Measurements from ENCODE around the gene OR51S1.
"Not testable (repeated sequence)": the region's sequence is repeated elsewhere in the genome, so short reads cannot be mapped to it uniquely, and the experiment has no call there.

Gene OR51S1, protein sequence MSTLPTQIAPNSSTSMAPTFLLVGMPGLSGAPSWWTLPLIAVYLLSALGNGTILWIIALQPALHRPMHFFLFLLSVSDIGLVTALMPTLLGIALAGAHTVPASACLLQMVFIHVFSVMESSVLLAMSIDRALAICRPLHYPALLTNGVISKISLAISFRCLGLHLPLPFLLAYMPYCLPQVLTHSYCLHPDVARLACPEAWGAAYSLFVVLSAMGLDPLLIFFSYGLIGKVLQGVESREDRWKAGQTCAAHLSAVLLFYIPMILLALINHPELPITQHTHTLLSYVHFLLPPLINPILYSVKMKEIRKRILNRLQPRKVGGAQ

DNA sequence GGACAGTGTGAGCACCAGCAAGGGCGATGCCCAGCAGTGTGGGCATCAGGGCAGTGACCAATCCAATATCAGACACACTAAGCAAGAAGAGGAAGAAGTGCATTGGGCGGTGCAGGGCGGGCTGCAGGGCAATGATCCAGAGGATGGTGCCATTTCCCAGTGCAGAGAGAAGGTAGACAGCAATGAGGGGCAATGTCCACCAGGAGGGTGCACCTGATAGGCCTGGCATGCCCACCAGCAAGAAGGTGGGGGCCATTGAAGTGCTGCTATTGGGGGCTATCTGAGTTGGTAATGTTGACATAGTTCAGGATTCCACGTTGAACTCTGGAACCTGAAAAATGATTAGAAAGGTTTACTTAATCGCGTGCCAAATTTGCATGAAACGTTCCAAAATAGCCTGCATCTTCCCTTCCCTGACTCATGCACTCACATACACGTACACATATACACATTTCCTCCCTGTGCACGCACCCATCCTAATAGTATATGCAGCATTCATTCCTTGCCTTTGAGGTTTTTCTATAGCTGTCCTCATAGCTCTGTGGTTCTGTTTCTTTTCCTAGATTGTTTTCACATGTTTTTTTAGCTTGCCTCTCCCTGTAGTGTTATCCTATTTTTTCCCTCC is at the start of gene OR51S1:
OR51S1 (minus strand) TSS at position 301 of the 625 bp plus-strand sequence; CDS start at position 301, 0 bp downstream.
- DNase-seq (ENCODE audit: low read depth in 2 of 2), result no peak

DNA sequence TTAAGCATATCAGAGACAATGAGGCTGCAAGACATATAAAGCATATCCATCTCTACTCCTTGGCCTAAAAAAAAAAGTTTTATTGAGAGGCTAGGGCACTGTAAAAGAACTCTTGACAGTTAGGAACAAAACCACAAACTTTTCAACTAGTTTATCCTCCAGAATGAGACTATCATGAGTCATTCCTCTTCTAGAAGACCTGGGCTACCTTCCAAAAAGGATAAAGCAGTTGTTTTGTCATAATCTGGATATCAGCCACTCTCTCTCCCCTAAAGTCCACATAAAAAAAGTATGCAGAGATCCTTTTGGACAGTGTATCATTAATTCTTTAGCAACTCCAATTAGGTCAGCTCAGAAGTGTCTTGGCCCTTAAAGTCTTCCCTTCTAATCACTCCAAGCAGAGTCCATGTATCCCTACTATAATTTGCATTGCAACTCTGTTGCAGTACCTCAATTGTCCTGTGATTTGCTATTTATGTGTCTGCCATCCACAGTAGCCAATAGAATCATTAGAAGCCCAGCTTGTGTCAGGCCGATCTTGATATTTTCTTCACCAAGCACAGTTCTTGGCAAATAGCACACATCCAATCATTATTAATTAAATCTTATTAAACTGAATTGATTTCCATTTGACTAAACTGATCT is 43.1 kb upstream of the OR51S1 start:
- DNase-seq (ENCODE audit: low read depth in 2 of 2), result no peak

DNA sequence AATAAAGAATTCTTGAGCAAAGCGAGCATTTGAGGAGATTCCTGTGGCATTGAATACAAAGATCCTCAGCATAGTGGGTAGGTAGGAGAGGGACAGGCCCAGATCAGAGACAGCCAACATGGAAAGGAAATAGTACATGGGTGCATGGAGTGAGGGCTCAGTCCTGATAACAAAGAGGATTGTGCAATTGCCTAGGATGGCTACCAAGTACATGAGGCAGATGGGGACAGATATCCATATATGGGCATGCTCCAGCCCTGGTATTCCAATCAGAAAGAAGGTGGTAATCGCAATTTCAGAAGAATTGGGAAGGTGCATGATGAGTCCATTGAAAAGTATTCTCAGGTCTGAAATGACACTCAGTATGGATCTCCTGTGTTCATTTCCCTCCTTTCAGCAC is 41.3 kb upstream of the OR51S1 start:
- no peak for DNase-seq (ENCODE audit: low read depth in 2 of 2)

DNA sequence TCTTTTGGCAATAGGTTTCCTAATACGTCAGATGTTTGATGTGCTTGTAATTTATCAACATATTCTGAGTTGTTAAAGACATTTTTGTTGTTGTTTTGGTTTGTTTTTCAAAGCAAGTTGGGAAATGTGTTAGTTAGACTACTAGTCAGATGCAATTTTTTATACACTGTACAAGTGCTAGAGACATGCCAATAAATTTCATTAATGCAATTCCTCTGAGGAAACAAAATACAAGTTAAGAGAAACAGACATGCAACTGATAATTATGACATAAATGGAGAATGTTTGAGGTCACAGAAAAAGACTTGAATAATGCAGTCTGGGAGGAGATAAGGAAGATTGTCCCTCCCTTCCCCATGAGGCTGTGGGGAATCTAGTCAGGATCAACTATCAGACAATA is 38.6 kb upstream of the OR51S1 start:
- no peak for DNase-seq (ENCODE audit: low read depth in 2 of 2)

DNA sequence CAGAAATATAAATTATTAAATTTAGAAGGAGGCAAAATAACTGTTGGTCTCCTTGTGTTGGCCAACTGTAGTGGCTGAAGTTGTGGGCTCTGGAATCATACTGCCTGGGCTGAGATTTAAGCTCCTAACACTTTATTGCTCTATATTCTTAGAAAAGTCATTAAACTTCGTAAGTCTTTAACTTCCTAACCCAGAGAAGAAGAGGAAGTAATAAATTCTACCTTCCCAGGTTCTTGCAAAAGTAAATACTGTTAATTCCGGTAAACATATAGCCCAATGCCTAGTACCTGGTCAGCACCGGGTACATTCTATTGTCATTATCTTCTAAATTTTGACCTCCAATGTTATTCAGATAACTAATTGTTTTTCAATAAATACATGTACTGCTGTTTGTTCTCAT is 37.2 kb upstream of the OR51S1 start:
- DNase-seq (ENCODE audit: low read depth in 2 of 2), result no peak

DNA sequence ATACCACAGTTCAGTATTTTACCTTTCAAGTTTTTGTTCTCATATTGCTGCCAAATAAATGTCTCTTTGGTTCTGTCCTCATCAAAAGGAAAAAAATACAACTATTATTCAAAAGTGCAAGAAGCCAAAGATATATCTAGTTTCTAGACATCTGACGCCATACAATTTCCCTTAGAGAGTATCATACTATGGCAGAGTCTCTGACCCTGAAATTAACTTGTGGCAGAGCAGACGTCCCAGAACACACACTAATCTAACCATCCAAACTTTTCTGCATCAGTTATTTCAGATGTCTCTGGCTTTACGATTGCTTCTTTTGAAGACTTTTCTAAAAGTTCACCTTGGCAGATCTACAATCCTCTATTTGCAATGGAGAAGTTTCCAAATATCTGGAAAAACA is 35.4 kb upstream of the OR51S1 start:
- no peak for DNase-seq (ENCODE audit: low read depth in 2 of 2)

DNA sequence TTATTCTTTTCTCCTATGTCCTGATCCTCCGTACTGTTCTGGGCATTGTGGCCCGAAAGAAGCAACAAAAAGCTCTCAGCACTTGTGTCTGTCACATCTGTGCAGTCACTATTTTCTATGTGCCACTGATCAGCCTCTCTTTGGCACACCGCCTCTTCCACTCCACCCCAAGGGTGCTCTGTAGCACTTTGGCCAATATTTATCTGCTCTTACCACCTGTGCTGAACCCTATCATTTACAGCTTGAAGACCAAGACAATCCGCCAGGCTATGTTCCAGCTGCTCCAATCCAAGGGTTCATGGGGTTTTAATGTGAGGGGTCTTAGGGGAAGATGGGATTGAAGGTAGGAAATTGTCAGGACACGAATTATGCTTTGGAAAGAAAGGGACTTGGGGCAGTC is 33.5 kb upstream of the OR51S1 start:
- DNase-seq (ENCODE audit: low read depth in 2 of 2), result no peak

DNA sequence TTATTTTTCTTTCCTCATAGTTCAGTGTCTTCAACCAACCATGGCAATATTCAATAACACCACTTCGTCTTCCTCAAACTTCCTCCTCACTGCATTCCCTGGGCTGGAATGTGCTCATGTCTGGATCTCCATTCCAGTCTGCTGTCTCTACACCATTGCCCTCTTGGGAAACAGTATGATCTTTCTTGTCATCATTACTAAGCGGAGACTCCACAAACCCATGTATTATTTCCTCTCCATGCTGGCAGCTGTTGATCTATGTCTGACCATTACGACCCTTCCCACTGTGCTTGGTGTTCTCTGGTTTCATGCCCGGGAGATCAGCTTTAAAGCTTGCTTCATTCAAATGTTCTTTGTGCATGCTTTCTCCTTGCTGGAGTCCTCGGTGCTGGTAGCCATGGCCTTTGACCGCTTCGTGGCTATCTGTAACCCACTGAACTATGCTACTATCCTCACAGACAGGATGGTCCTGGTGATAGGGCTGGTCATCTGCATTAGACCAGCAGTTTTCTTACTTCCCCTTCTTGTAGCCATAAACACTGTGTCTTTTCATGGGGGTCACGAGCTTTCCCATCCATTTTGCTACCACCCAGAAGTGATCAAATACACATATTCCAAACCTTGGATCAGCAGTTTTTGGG is 33.0 kb upstream of the OR51S1 start, which contains the start of gene OR51T1:
OR51T1 (plus strand) TSS at position 41 of the 641 bp plus-strand sequence; CDS start at position 41, 0 bp downstream.
- DNase-seq (ENCODE audit: low read depth in 2 of 2), result no peak

DNA sequence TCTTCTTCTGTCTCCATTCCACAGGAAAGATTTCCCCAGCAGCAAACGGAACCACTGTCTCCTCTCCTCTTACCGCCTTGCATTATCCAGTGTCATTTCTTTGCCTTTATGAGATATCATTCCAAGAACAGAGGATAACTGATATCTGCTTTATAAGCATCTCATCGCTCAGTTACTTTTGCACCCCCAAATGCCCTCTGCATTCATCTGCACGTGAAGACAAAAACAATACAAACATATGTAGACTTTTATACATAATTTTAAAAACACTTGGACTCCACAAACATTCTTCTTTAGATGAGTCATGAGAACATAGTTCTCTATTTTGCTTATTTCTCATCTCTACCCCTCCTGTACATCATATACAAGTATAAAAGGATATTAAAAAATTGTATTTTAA is 32.2 kb upstream of the OR51S1 start:
- DNase-seq (ENCODE audit: low read depth in 2 of 2), result no peak

DNA sequence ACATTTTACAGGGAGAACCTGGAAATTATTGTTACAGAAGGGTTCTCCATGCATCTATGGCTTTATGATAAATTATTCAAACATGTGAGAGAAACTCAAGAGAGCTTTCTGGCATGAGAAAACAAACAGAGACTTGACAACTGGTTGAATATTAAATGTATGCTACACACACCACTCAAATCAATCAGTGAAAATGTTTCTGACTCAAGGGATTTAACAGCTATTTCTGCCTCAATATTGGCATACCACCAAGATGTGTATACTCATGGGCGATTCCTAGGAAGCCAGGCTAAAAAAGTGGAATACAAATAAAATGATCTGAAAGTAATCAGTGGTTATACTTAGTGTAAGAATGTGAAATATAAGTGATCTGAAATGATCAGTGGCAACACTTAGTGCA is 16.8 kb upstream of the OR51S1 start:
- no peak for DNase-seq (ENCODE audit: low read depth in 2 of 2)

DNA sequence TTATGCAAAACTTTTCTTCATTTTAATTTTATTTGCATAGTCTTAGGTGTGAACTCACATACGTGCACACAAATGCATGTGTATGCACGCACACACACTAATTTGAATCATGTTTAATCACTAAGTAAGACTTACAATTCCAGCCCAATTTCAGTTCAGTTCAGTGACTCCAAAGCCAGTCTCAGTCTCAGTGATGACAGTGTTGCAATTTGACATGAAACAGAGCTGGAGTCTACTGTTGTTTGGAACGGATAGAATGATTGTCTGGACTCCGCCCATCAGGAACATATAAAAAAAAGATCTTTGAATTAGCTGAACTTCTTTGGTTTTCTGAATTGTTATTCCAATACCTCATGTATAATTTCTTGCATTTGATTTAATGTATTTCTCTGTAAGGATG is 14.9 kb upstream of the OR51S1 start:
- no peak for DNase-seq (ENCODE audit: low read depth in 2 of 2)

DNA sequence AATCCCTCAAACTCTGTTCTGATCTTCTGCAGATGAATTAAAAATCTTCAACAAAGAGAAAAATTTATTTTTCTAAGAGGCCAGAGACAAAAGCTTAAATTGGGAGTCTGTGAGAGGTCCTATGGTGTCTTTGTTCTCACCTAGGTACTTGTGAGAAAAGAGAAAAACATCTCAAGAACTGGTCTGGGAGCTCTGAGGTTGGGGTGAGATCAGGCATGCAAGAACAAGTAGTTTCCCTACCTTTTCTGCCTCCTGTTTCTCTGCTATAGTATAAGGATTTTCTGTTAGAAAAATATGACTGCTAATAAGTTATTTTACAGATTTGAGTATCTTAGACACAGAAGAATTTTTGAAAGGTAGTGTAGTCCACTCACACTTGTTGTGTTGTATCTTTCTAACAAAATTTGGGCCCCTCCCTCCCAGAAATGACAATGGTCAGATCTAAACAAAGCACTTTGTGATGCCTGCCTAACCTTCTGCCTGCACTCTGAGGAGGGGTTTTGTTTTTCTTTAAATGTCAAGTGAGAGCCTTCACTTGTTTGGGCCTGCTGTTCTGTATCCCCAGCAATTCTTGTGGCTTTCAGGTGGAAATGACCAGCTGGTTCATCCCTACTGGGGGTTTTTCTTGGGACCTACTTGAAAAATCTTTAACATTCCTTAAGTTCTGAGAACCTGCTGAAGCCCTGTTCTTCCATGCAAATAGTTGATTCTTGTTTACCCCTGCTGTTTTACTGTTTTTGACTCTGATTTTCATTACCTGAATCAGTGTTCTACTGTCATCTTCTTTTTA is 13.6 kb upstream of the OR51S1 start:
- DNase-seq (ENCODE audit: low read depth in 2 of 2), result no peak

DNA sequence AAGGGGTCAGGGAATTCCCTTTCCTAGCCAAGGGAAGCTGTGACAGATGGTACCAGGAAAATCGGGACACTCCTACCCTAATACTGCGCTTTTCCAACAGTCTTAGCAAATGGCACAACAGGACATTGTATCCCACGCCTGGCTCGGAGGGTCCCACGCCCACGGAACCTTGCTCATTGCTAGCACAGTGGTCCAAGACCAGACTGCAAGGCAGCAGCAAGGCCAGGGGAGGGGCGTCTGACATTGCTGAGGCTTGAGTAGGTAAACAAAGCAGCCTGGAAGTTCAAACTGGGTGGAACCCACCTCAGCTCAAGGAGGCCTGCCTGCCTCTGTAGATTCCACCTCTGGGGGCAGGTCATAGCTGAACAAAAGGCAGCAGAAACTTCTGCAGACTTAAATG is 5.3 kb upstream of the OR51S1 start:
- DNase-seq (ENCODE audit: low read depth in 2 of 2), result not testable (repeated sequence)

DNA sequence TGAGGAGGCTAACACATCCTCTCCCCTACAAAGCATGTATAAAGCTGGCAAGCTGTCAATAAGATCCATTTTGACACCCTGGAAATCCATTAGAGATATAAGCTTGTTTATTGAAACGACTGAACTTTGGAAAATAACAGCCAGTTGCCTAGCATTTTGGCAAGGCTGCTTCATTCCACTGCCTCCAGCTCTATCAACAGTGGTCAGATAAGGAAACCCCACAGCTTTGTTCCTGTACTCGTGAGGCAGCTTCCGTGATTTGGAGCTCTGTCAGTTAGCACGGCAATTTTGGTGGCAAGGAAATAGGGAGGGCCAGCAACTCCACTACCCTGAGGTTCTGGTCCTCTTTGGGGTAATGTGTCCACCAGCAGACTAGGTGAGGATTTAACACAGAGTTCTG is 2.0 kb upstream of the OR51S1 start:
- DNase-seq (ENCODE audit: low read depth in 2 of 2), result no peak

DNA sequence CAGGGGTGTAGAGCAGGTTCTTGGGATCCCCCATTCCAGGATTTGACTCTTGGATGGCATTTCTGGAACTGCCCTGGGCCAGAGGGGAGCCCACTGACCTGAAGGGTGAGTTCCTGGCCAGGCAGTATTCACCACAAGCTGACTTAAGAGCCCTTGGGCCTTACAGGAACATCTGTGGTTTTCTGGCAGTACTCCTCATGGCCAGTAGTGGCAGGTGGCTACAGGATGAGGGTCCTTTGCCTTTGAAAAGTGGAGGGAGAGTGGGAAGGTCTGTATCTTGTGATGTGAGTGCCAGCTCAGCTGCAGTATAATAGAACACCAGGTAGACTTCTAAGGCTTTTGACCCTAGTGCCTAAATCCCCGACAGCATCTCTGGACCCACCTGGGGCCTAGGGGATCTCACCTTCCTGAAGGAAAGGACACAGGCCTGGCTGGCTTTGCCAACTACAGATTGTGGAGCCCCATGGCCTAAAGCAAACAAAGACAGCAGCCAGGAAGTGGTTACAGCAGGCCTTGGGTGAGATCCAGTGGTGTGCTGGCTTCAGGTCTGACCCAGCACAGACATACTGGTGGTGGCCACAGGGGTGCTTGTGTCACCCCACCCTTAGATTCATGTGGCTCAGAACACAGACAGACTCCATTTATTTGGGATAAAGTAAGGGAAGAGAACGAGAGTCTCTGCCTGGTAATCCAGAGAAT is 9.0 kb downstream of the OR51S1 start:
- no peak for DNase-seq (ENCODE audit: low read depth in 2 of 2)

DNA sequence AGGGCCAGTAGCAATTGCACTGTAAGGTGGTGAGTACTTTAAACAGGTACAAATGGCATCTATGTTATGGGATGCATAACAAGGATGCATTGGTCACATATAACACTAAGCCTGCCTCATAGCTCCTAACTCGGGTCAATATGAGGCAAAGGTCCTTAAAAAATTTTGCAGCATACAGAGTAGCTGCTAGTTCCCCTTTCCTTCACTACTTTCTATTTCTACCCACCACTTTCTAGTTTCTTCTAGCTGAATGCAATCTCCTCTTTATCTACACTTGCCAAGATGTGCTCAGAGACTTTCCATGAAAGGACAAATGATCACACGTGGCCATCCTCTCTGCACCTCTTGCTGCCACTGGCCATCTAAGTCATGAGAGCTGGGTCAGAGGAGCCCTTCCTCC is 18.1 kb downstream of the OR51S1 start:
- no peak for DNase-seq (ENCODE audit: low read depth in 2 of 2)

DNA sequence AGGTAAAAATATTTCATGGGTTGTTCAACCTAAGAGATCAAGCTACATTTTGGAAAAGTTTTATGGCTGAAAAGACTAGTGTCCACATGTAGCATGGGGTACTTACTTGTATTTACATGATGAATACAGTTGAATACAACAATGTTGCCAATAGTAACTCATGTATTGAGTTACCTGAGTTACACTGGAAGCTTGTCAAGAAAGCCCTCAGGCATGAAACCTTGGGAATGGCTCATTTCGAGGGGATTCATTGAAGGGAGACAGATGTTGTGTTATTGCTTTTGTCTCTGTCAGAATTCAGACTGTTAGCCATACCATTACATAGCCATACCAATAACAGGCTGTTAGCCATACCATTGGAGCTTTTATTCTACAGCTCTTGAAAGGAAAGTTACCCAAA is 18.7 kb downstream of the OR51S1 start:
- DNase-seq (ENCODE audit: low read depth in 2 of 2), result no peak

DNA sequence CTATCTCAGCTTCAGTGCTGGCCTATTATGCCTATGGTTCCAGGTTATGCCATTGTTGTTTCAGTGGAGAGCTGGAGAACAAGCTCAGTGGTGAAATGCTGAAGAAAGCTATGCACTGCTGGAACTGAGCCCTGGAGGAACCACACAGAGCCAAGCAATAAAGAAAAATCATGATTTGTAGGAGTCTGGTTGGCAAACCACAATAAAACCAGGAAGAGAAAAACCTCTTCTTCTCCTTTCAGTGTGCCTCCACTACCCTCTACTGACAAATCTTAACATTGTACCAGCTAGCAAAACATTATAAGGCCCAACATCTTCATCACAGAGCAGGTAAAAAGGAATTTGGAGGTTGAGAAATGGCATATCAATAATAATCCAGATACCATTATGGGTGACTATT is 22.6 kb downstream of the OR51S1 start:
- DNase-seq (ENCODE audit: low read depth in 2 of 2), result no peak

DNA sequence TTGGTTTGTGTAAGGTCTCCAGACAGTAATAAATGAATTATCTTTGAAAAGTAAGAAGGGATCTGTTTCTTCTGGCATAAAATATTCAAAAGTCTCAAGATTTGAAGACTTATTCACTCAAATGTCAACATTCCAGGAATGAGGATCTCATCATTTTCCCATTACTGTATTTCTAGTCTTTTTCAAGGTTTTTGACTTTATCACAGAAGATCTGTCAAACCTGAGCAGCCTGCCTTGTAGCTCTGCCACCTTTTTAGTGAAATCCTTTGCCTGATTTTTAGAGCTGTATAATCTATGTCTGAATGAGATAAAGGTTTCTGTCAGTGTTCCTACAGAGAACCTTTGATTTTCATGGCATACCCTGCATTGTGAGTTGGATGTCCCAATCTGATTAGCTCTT is 23.9 kb downstream of the OR51S1 start:
- no peak for DNase-seq (ENCODE audit: low read depth in 2 of 2)

DNA sequence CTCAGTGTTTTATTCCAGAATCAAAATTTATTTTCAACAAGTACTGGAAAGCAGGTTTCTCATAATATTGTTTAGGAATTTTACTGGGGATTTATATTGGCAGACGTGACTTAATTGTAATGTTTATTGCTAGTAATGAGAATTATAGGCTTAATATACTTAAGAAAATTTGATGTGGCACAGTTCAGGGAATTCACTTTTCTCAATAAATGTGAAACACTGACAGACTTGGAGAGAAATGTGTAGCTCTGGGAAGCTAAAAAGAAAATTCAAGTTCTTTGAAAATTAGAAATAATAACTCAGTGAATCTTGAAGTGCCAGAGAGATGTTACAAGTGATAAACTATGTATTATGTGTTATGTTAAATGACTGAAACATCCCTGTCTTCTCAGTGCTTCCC is 28.0 kb downstream of the OR51S1 start, which contains the start of gene OR51F2:
OR51F2 (plus strand) TSS at position 301 of the 400 bp plus-strand sequence. CDS start 101 bp downstream, outside the sequence.
- DNase-seq (ENCODE audit: low read depth in 2 of 2), result no peak

DNA sequence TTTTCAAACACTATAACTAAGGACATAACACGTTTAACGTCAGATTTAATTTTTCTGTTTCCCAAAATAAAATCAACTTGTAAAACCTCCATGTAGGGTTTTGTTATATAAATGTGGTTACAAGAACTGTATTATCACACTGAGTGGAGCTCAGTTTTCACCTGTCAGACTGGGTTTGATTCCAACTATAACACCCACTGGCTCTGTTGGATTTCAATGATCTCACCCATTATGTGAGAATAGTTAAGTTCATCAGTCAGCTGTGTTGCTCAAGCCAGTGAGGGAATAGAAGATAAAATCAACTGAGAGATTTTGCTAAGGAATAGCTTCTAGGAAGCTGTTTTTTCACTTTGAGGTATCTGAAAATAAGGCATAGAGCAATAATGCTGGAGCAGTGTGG is 39.8 kb downstream of the OR51S1 start:
- no peak for DNase-seq (ENCODE audit: low read depth in 2 of 2)

Measured in stimulated activated CD8-positive, alpha-beta memory T cell treated with anti-CD3 and anti-CD28 coated beads, Interleukin-2, amount 100 ng/mL, for 1 hour (primary cell).